GM12878 (cell line): ENCODE data around the gene NELFB. TPM values are rescaled to one million over a fixed set of nuclear protein-coding genes. Genes with fewer than 3 reads are reported as not detected.

Experiments used
- ATAC-seq: fragments of 200-7000 bp; cut with Tn5 transposase; 3 replicates; pipeline ENCODE4 v1.9.1; 2020; ENCODE audit warnings: mild to moderate bottlenecking, moderate library complexity
- BruUV-seq: library from RNA; stranded (reverse); fragments of 400-500 nt; replicated peaks from 2 replicates; lab custom pipeline; 2021; lab: Mats Ljungman, UMichigan
- CTCF ChIA-PET: fragments of 300-600 bp; sonication (Branson Sonifier 250); formaldehyde crosslinking; extraction: SDS; loops from one replicate; lab custom pipeline; 2021; ENCODE audit warnings: inconsistent platforms; lab: Yijun Ruan, JAX
- POLR2A ChIA-PET: fragments of 350-600 bp; formaldehyde crosslinking; extraction: SDS; loops from one replicate; lab custom pipeline; 2021; ENCODE audit warnings: inconsistent platforms; lab: Charles Lee
- RAD21 ChIA-PET: fragments of 300-600 bp; sonication (Branson Sonifier 250); formaldehyde crosslinking; loops from one replicate; lab custom pipeline; 2023; ENCODE audit warnings: antibody characterized with exemption; ENCODE audit not compliant: unreplicated experiment; lab: Charles Lee
- SMC1A ChIA-PET: fragments of 300-600 bp; sonication (Branson Sonifier 250); formaldehyde crosslinking; loops from one replicate; lab custom pipeline; 2023; ENCODE audit not compliant: unreplicated experiment, uncharacterized antibody; lab: Charles Lee
- DNase-seq: peaks from one replicate; pipeline ENCODE4 v3.0.0-alpha.2; 2011; ENCODE audit warnings: low read depth, low spot score
- FAIRE-seq: peaks from 3 replicates; lab custom pipeline; 2011; peaks lifted over from hg19 to GRCh38; lab: Jason Lieb, UNC
- H2AFZ ChIP-seq: 2 replicates; pipeline ENCODE4 v1.6.0; 2011; ENCODE audit warnings: low read depth, low read length, control low read depth; ENCODE audit not compliant: control insufficient read depth
- H3K27ac ChIP-seq: 2 replicates; pipeline ENCODE4 v1.5.1; 2011; ENCODE audit warnings: control low read depth; ENCODE audit not compliant: control insufficient read depth, insufficient read depth
- H3K27me3 ChIP-seq, 2 experiments: replicated peaks in 1 of 2; 2 replicates each; pipeline versions ENCODE4 v1.6.0 to v1.6.1; 2011; ENCODE audit warnings: low read length in 1 of 2; ENCODE audit not compliant: control insufficient read depth in 2 of 2, insufficient read depth in 2 of 2
- H3K36me3 ChIP-seq, 2 experiments: 2 replicates each; pipeline ENCODE4 v1.5.1; 2011; ENCODE audit warnings: low read length in 1 of 2; ENCODE audit not compliant: control insufficient read depth in 2 of 2, insufficient read depth in 2 of 2
- H3K4me1 ChIP-seq: 2 replicates; pipeline ENCODE4 v1.6.1; 2011; ENCODE audit warnings: mild to moderate bottlenecking, low read length, moderate library complexity, mixed read lengths; ENCODE audit not compliant: control insufficient read depth, insufficient read depth
- H3K4me2 ChIP-seq: 2 replicates; pipeline ENCODE4 v1.6.0; 2011; ENCODE audit warnings: control low read depth; ENCODE audit not compliant: control insufficient read depth, insufficient read depth
- H3K4me3 ChIP-seq: fragments of 200-600 bp; sonication (generic); 2 replicates; pipeline ENCODE4 v1.5.1; 2016
- H3K79me2 ChIP-seq: 2 replicates; pipeline ENCODE4 v1.6.0; 2011; ENCODE audit warnings: low read length; ENCODE audit not compliant: control insufficient read depth, insufficient read depth
- H3K9ac ChIP-seq: 2 replicates; pipeline ENCODE4 v1.8.0; 2011; ENCODE audit warnings: low read length, control low read depth, mixed read lengths; ENCODE audit not compliant: control insufficient read depth, insufficient read depth
- H3K9me3 ChIP-seq: replicated peaks from 3 replicates; pipeline ENCODE4 v1.5.1; 2011; ENCODE audit warnings: mild to moderate bottlenecking, low read length; ENCODE audit not compliant: control insufficient read depth, insufficient read depth
- H4K20me1 ChIP-seq: 2 replicates; pipeline ENCODE4 v1.6.0; 2011; ENCODE audit not compliant: control insufficient read depth, insufficient read depth
- JUND ChIP-seq: IDR thresholded peaks from 2 replicates; pipeline ENCODE4 v1.6.1; 2012; ENCODE audit warnings: low read depth, mild to moderate bottlenecking, low read length, improper control_type of control experiment, moderate library complexity
- KLF5 ChIP-seq: fragments of 450-650 bp; IDR thresholded peaks from 2 replicates; pipeline ENCODE4 v1.6.1; 2014; ENCODE audit warnings: mild to moderate bottlenecking; ENCODE audit not compliant: partially characterized antibody
- MYB ChIP-seq: fragments of 150-350 bp; IDR thresholded peaks from 2 replicates; pipeline ENCODE4 v1.6.1; 2014; ENCODE audit warnings: mild to moderate bottlenecking, low read depth, low read length, borderline replicate concordance
- NFIC ChIP-seq: IDR thresholded peaks from 2 replicates; pipeline ENCODE4 v1.6.1; 2012; ENCODE audit warnings: low read depth, mild to moderate bottlenecking, inconsistent platforms, low read length, moderate library complexity
- NFXL1 ChIP-seq: fragments of 450-650 bp; IDR thresholded peaks from 2 replicates; pipeline ENCODE4 v1.6.1; 2017; ENCODE audit warnings: antibody characterized with exemption, mild to moderate bottlenecking, borderline replicate concordance
- NRF1 ChIP-seq: conservative IDR thresholded peaks from 2 replicates; pipeline ENCODE4 v1.6.1; 2011; ENCODE audit warnings: mild to moderate bottlenecking, low read depth, low read length, improper control_type of control experiment
- POLR2A ChIP-seq: IDR thresholded peaks from 2 replicates; pipeline ENCODE4 v1.6.1; 2011; ENCODE audit warnings: low read depth, mild to moderate bottlenecking, low read length
- RELA ChIP-seq: fragments of 450-650 bp; IDR thresholded peaks from 2 replicates; pipeline ENCODE4 v1.8.0; 2014; ENCODE audit warnings: borderline replicate concordance; ENCODE audit not compliant: partially characterized antibody
- SIX5 ChIP-seq: IDR thresholded peaks from 2 replicates; pipeline ENCODE4 v1.6.1; 2011; ENCODE audit warnings: mild to moderate bottlenecking, low read depth, low read length, moderate library complexity; ENCODE audit not compliant: severe bottlenecking
- SUZ12 ChIP-seq: fragments of 200-600 bp; sonication (generic); IDR thresholded peaks from one replicate; pipeline ENCODE4 v1.6.1; 2018; ENCODE audit warnings: antibody characterized with exemption, mild to moderate bottlenecking; ENCODE audit not compliant: unreplicated experiment
- TCF7 ChIP-seq: IDR thresholded peaks from 2 replicates; pipeline ENCODE4 v1.6.1; 2014; ENCODE audit warnings: antibody characterized with exemption, borderline replicate concordance
- WGBS: methylation state at CpG from one replicate; pipeline ENCODE4 v1.1.6; 2016; ENCODE audit warnings: low lambda C conversion rate; ENCODE audit not compliant: insufficient replicate concordance, insufficient coverage; ENCODE audit errors: missing lambda C conversion rate; 5-methylcytosine and 5-hydroxymethylcytosine counted together
- in situ Hi-C: fragments of 300-500 bp; cut with MboI; formaldehyde crosslinking; loops from 9 replicates; pipeline ENCODE4 v1.14.3; 2018; ENCODE audit warnings: mixed read lengths
- intact Hi-C: fragments of 100-400 bp; cut with micrococcal nuclease; formaldehyde crosslinking; loops from one replicate; pipeline ENCODE4 v1.14.2; 2022; ENCODE audit not compliant: unreplicated experiment
- polyA plus RNA-seq, 11 experiments: library from polyadenylated mRNA; depleted of rRNA in 4 of 11; unstranded in 6 of 11; stranded (reverse) in 5 of 11; fragments of >200 nt; fragmentation: Nextera tagmentation in 4 of 11; fragmentation: Illumina TruSeq in 1 of 11; extraction: Ambion mirVana in 4 of 11; extraction: Trizol in 1 of 11; gene quantifications; 1 replicate in 1 of 11; 2 replicates in 10 of 11; pipeline versions ENCODE4 v1.2.1 to v1.2.3, GENCODE V29; 2011 to 2016; ENCODE audit warnings: inconsistent platforms in 2 of 11, missing spikeins in 2 of 11, low read depth in 1 of 11
- total RNA-seq, 4 experiments: library from RNA; depleted of rRNA in 3 of 4; stranded (reverse); fragments of >200 nt in 3 of 4; fragmentation: Illumina TruSeq in 1 of 4; extraction: Trizol in 1 of 4; gene quantifications; 2 replicates each; pipeline versions ENCODE4 v1.2.1 to v1.2.3, GENCODE V29; 2013 to 2021
- TF ChIP-seq, protein P1 (sequence below): fragments of 450-650 bp; IDR thresholded peaks from 2 replicates; pipeline ENCODE4 v1.6.1; 2016; ENCODE audit warnings: mild to moderate bottlenecking
- TF ChIP-seq, protein P2 (sequence below): IDR thresholded peaks from 2 replicates; pipeline ENCODE4 v1.6.1; 2011; ENCODE audit warnings: low read depth, low read length, improper control_type of control experiment, borderline replicate concordance
- TF ChIP-seq, protein P3 (sequence below): fragments of 450-650 bp; IDR thresholded peaks from 2 replicates; pipeline ENCODE4 v1.6.1; 2017; ENCODE audit warnings: mild to moderate bottlenecking, moderate library complexity
- TF ChIP-seq, protein P4 (sequence below): fragments of 150-350 bp; IDR thresholded peaks from 2 replicates; pipeline ENCODE4 v1.6.1; 2014; ENCODE audit warnings: mild to moderate bottlenecking, low read depth, low read length

Gene NELFB
- total and polyA plus RNA-seq, 10 of the 15 experiments (the other 5 are each of a cell fraction or from before 2014, with no cell fraction given) = 0.19 to 63.4 (median 30.9) TPM

DNA sequence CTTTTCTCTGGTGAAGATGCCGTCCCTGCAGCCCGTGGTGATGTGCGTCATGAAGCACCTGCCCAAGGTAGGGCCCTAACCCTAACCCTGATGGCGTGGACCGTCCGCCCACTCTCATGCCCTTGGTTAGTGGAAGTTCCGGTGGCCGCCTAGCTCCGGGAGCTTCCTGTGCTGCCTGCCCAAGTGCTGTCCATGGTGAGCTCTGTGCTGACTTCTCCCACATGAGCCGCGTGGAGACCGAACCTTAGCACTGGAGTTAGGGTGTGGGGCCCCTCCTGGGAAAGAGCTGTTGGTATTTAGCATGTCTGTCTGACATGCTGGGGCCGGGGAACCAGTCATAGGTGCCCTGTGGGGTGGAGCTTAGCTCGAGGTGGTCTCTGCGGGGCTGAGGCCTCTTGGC is 1.2 kb downstream of the NELFB start:
- ChIA-PET SMC1A (interaction anchor here (0.6 to 1.6 kb wide), 2 partner anchors 16 to 19 kb away, joined by 3 to 5 read pairs; no protein-coding TSS in a partner anchor), POLR2A (interaction anchor here (0.6 to 6.2 kb wide), 8 partner anchors 11 to 97 kb away, joined by 3 to 112 read pairs (median 4); partner anchors contain the start of gene TUBB4B), RAD21 (interaction anchor here (1.1 to 1.8 kb wide), 3 partner anchors 16 to 21 kb away, joined by 4 to 8 read pairs (median 4); partner anchors contain the start of genes TOR4A and TUBB4B), CTCF (interaction anchor here (0.9 to 1.6 kb wide), 6 partner anchors 8 to 31 kb away, joined by 3 to 5 read pairs (median 4); partner anchors contain the start of gene TUBB4B)
- DNase-seq (no peak), ATAC-seq (no peak), FAIRE-seq (no peak)
- Histone ChIP-seq H3K79me2 (peaks cover 18% of the 10 kb centered on the region), H3K9me3 (no peaks in the 10 kb centered on the region), H3K27me3 (no peaks in the 10 kb centered on the region), H3K36me3 (peaks cover 2 to 8% of the 10 kb centered on the region in 2 experiments; a peak in 3 of 4 replicates), H2AFZ (no peak overlapping the region), H3K4me1 (peaks cover 14% of the 10 kb centered on the region), H3K9ac (no peak overlapping the region), H3K27ac (no peak overlapping the region), H3K4me3 (peak overlapping the region; percentile 93), H4K20me1 (no peaks in the 10 kb centered on the region), H3K4me2 (peak overlapping the region; percentile 81)
- TF ChIP-seq SIX5 = no peak
- no peak for TF ChIP-seq NFXL1
- TF ChIP-seq SUZ12 = no peak
- TF ChIP-seq, protein P1, sequence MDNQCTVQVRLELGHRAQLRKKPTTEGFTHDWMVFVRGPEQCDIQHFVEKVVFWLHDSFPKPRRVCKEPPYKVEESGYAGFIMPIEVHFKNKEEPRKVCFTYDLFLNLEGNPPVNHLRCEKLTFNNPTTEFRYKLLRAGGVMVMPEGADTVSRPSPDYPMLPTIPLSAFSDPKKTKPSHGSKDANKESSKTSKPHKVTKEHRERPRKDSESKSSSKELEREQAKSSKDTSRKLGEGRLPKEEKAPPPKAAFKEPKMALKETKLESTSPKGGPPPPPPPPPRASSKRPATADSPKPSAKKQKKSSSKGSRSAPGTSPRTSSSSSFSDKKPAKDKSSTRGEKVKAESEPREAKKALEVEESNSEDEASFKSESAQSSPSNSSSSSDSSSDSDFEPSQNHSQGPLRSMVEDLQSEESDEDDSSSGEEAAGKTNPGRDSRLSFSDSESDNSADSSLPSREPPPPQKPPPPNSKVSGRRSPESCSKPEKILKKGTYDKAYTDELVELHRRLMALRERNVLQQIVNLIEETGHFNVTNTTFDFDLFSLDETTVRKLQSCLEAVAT = no peak
- no peak for TF ChIP-seq KLF5
- TF ChIP-seq, protein P2, sequence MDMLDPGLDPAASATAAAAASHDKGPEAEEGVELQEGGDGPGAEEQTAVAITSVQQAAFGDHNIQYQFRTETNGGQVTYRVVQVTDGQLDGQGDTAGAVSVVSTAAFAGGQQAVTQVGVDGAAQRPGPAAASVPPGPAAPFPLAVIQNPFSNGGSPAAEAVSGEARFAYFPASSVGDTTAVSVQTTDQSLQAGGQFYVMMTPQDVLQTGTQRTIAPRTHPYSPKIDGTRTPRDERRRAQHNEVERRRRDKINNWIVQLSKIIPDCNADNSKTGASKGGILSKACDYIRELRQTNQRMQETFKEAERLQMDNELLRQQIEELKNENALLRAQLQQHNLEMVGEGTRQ = no peak
- no peak for TF ChIP-seq NFIC
- TF ChIP-seq, protein P3, sequence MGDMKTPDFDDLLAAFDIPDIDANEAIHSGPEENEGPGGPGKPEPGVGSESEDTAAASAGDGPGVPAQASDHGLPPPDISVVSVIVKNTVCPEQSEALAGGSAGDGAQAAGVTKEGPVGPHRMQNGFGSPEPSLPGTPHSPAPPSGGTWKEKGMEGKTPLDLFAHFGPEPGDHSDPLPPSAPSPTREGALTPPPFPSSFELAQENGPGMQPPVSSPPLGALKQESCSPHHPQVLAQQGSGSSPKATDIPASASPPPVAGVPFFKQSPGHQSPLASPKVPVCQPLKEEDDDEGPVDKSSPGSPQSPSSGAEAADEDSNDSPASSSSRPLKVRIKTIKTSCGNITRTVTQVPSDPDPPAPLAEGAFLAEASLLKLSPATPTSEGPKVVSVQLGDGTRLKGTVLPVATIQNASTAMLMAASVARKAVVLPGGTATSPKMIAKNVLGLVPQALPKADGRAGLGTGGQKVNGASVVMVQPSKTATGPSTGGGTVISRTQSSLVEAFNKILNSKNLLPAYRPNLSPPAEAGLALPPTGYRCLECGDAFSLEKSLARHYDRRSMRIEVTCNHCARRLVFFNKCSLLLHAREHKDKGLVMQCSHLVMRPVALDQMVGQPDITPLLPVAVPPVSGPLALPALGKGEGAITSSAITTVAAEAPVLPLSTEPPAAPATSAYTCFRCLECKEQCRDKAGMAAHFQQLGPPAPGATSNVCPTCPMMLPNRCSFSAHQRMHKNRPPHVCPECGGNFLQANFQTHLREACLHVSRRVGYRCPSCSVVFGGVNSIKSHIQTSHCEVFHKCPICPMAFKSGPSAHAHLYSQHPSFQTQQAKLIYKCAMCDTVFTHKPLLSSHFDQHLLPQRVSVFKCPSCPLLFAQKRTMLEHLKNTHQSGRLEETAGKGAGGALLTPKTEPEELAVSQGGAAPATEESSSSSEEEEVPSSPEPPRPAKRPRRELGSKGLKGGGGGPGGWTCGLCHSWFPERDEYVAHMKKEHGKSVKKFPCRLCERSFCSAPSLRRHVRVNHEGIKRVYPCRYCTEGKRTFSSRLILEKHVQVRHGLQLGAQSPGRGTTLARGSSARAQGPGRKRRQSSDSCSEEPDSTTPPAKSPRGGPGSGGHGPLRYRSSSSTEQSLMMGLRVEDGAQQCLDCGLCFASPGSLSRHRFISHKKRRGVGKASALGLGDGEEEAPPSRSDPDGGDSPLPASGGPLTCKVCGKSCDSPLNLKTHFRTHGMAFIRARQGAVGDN = no peak
- TF ChIP-seq MYB = no peak
- no peak for TF ChIP-seq JUND
- TF ChIP-seq TCF7 = no peak
- TF ChIP-seq NRF1 = no peak
- TF ChIP-seq POLR2A = no peak
- TF ChIP-seq, protein P4, sequence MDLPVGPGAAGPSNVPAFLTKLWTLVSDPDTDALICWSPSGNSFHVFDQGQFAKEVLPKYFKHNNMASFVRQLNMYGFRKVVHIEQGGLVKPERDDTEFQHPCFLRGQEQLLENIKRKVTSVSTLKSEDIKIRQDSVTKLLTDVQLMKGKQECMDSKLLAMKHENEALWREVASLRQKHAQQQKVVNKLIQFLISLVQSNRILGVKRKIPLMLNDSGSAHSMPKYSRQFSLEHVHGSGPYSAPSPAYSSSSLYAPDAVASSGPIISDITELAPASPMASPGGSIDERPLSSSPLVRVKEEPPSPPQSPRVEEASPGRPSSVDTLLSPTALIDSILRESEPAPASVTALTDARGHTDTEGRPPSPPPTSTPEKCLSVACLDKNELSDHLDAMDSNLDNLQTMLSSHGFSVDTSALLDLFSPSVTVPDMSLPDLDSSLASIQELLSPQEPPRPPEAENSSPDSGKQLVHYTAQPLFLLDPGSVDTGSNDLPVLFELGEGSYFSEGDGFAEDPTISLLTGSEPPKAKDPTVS = no peak
- no peak for TF ChIP-seq RELA
- intact Hi-C loops (no loop called here), in situ Hi-C loops (no loop called here)
- 92% methylated on average over 15 of the region's 15 CpGs for WGBS
- no TSS peak for BruUV-seq
